Endothelial cell of umbilical vein (primary cell): ENCODE results near the gene TMEM119. TPM values are rescaled to one million over a fixed set of nuclear protein-coding genes. Genes with fewer than 3 reads are reported as not detected.

Experiments
- BruUV-seq: library from RNA; stranded (reverse); fragments of 400-500 nt; replicated peaks from 2 replicates; lab custom pipeline; 2021; lab: Mats Ljungman, UMichigan
- CTCF ChIA-PET: fragments of 300-600, 350-600 bp; sonication (Branson Sonifier 250); formaldehyde crosslinking; loops from one replicate; lab custom pipeline; 2021; ENCODE audit warnings: antibody characterized with exemption, inconsistent platforms; lab: Charles Lee
- POLR2A ChIA-PET: fragments of 300-600, 350-600 bp; sonication (Branson Sonifier 250); formaldehyde crosslinking; loops from one replicate; lab custom pipeline; 2021; ENCODE audit warnings: antibody characterized with exemption, inconsistent platforms; lab: Charles Lee
- DNase-seq: peaks from one replicate; pipeline ENCODE4 v3.0.0-alpha.2; 2011; ENCODE audit warnings: low read depth, low spot score
- FAIRE-seq: peaks from 2 replicates; lab custom pipeline; 2011; peaks lifted over from hg19 to GRCh38; lab: Jason Lieb, UNC
- H2AFZ ChIP-seq: 2 replicates; pipeline ENCODE4 v1.6.0; 2012; ENCODE audit warnings: low read depth, low read length, control low read depth, inconsistent platforms
- H3K27ac ChIP-seq: 2 replicates; pipeline ENCODE4 v1.5.1; 2011; ENCODE audit warnings: low read depth, mild to moderate bottlenecking, control low read depth, low read length, moderate library complexity; ENCODE audit not compliant: insufficient read depth
- H3K27me3 ChIP-seq, 2 experiments: 2 replicates each; pipeline versions ENCODE4 v1.6.0 to v1.6.1; 2011; ENCODE audit warnings: low read length in 2 of 2, mixed read lengths in 1 of 2; ENCODE audit not compliant: control insufficient read depth in 2 of 2, insufficient read depth in 2 of 2
- H3K36me3 ChIP-seq, 2 experiments: 2 replicates in 1 of 2; 3 replicates in 1 of 2; pipeline ENCODE4 v1.5.1; 2011; ENCODE audit warnings: low read length in 2 of 2, mild to moderate bottlenecking in 1 of 2, moderate library complexity in 1 of 2; ENCODE audit not compliant: control insufficient read depth in 2 of 2, insufficient read depth in 2 of 2; ENCODE audit errors: extremely low read depth in 1 of 2
- H3K4me1 ChIP-seq: 3 replicates; pipeline ENCODE4 v1.5.1; 2011; ENCODE audit warnings: mild to moderate bottlenecking, low read length; ENCODE audit not compliant: control insufficient read depth, insufficient read depth; ENCODE audit errors: extremely low read depth
- H3K4me2 ChIP-seq: 2 replicates; pipeline ENCODE4 v1.6.1; 2011; ENCODE audit warnings: low read length, control low read depth, mixed read lengths; ENCODE audit not compliant: insufficient read depth
- H3K4me3 ChIP-seq, 3 experiments: fragments of 200-600 bp in 1 of 3; sonication (generic), shearing (Covaris generic) in 1 of 3; replicated peaks in 1 of 3; 2 replicates each; pipeline ENCODE4 v1.5.1; 2011 to 2016; ENCODE audit warnings: control low read depth in 3 of 3, low read length in 3 of 3, mild to moderate bottlenecking in 2 of 3, inconsistent platforms in 1 of 3, low read depth in 1 of 3, moderate library complexity in 1 of 3; ENCODE audit not compliant: insufficient read depth in 1 of 3
- H3K79me2 ChIP-seq: 2 replicates; pipeline ENCODE4 v1.6.0; 2012; ENCODE audit warnings: low read length, inconsistent platforms; ENCODE audit not compliant: control insufficient read depth, insufficient read depth
- H3K9ac ChIP-seq: replicated peaks from 2 replicates; pipeline ENCODE3; 2011; ENCODE audit warnings: low read length, control low read depth; ENCODE audit not compliant: insufficient read depth; ENCODE audit errors: extremely low read depth
- H3K9me1 ChIP-seq: replicated peaks from 3 replicates; pipeline ENCODE4 v1.6.0; 2011; ENCODE audit warnings: mild to moderate bottlenecking, low read length; ENCODE audit not compliant: control insufficient read depth, insufficient read depth; ENCODE audit errors: extremely low read depth
- H3K9me3 ChIP-seq: replicated peaks from 2 replicates; pipeline ENCODE4 v1.5.1; 2012; ENCODE audit warnings: low read length, inconsistent platforms; ENCODE audit not compliant: control insufficient read depth, insufficient read depth
- H4K20me1 ChIP-seq: replicated peaks from 2 replicates; pipeline ENCODE3; 2011; ENCODE audit warnings: mild to moderate bottlenecking, low read length; ENCODE audit not compliant: control insufficient read depth, insufficient read depth; ENCODE audit errors: extremely low read depth
- CTCF ChIP-seq, 2 donors: IDR thresholded peaks; 1 replicate in 1 of 2; 2 replicates in 1 of 2; pipeline ENCODE4 v1.5.1; 2011; ENCODE audit warnings: low read length in 2 of 2, mild to moderate bottlenecking in 2 of 2, moderate library complexity in 2 of 2, control low read depth in 1 of 2, inconsistent platforms in 1 of 2, low read depth in 1 of 2; ENCODE audit not compliant: insufficient read depth in 1 of 2; ENCODE audit errors: extremely low read depth in 1 of 2
- FOS ChIP-seq: IDR thresholded peaks from 2 replicates; pipeline ENCODE4 v1.6.1; 2011; ENCODE audit warnings: mild to moderate bottlenecking, low read length, moderate library complexity, borderline replicate concordance; ENCODE audit not compliant: insufficient read depth
- dilution Hi-C: fragments of 300-500 bp; cut with MboI; formaldehyde crosslinking; loops from one replicate; pipeline ENCODE4 v1.15.0; 2019; ENCODE audit warnings: low sequenced_read_pairs; ENCODE audit not compliant: extremely low pct_ligation_motif_present
- intact Hi-C: fragments of 100-400 bp; cut with micrococcal nuclease; formaldehyde crosslinking; loops from one replicate; pipeline ENCODE4 v1.10.0; 2022
- polyA plus RNA-seq, 4 experiments: library from polyadenylated mRNA; depleted of rRNA in 3 of 4; stranded (reverse) in 3 of 4; unstranded in 1 of 4; fragments of >200 nt; gene quantifications; 2 replicates each; pipeline versions ENCODE4 v1.2.1 to v1.2.3, GENCODE V29; 2011 to 2012; ENCODE audit warnings: missing spikeins in 1 of 4
- total RNA-seq: library from RNA; stranded (reverse); gene quantifications from 2 replicates; pipeline ENCODE4 v1.2.3, GENCODE V29; 2021

The TMEM119 gene
- total and polyA plus RNA-seq, 2 donors (not counting 3 experiments of a cell fraction or from before 2014, with no cell fraction given) = not detected

GRCh38 chr12:108618079-108618952 is 20.4 kb upstream of the TMEM119 start:
- ChIA-PET CTCF (interaction anchor here (0.8 to 6.3 kb wide), 29 partner anchors 10 to 332 kb away, joined by 3 to 86 read pairs (median 6); partner anchors contain the start of genes ISCU and SELPLG), POLR2A (interaction anchor here (0.6 kb wide), 1 partner anchor 10 kb away, joined by 4 read pairs; no protein-coding TSS in a partner anchor)
- Histone ChIP-seq H3K9me3 (no peaks in the 10 kb centered on the region), H3K9ac (no peak overlapping the region), H3K27me3 (no peaks in the 10 kb centered on the region), H3K36me3 (no peaks in the 10 kb centered on the region), H3K9me1 (no peaks in the 10 kb centered on the region), H3K27ac (no peak overlapping the region), H2AFZ (no peak overlapping the region), H3K4me2 (no peak overlapping the region), H4K20me1 (no peaks in the 10 kb centered on the region), H3K4me1 (peaks cover 13% of the 10 kb centered on the region), H3K4me3 (no peak overlapping the region), H3K79me2 (no peaks in the 10 kb centered on the region)
- BruUV-seq = no TSS peak
- TF ChIP-seq CTCF (IDR thresholded peaks at IDR 0.05; ENCODE audit: extremely low read depth in 1 of 2, insufficient read depth in 1 of 2, low read depth in 1 of 2, low read length in 2 of 2) = peak; percentile 92 to 96
- TF ChIP-seq FOS = no peak
- DNase-seq (peak; percentile 71), FAIRE-seq (no peak)
- intact Hi-C loops (loop anchor here (1.0 to 5.0 kb wide), 5 partner anchors 46 to 185 kb away; partner anchors contain the start of gene FICD), dilution Hi-C loops (no loop called here)
